DOHH2 (cell line): ENCODE results near the gene TCHP.

ENCODE experiments used
- H3F3A ChIP-seq: fragments of 200-600 bp; sonication (generic), shearing (Covaris generic); 2 replicates; pipeline ENCODE4 v1.6.0; 2016; ENCODE audit warnings: antibody characterized with exemption, mild to moderate bottlenecking; ENCODE audit not compliant: control insufficient read depth, insufficient read depth
- H3K27ac ChIP-seq: fragments of 200-600 bp; sonication (generic); 2 replicates; pipeline ENCODE4 v1.5.1; 2014; ENCODE audit warnings: low read depth, mild to moderate bottlenecking, low read length, moderate library complexity
- H3K27me3 ChIP-seq: fragments of 200-600 bp; sonication (generic); 2 replicates; pipeline ENCODE4 v1.6.1; 2014; ENCODE audit warnings: mild to moderate bottlenecking, low read length, mixed read lengths; ENCODE audit not compliant: control insufficient read depth
- H3K36me3 ChIP-seq: fragments of 200-600 bp; sonication (generic); 2 replicates; pipeline ENCODE4 v1.6.1; 2014; ENCODE audit warnings: mild to moderate bottlenecking, low read length, moderate library complexity, mixed read lengths; ENCODE audit not compliant: control insufficient read depth
- H3K4me1 ChIP-seq: fragments of 200-600 bp; sonication (generic); 2 replicates; pipeline ENCODE4 v1.6.1; 2014; ENCODE audit warnings: mild to moderate bottlenecking, low read length, mixed read lengths; ENCODE audit not compliant: control insufficient read depth
- H3K4me2 ChIP-seq: fragments of 200-600 bp; sonication (generic); 2 replicates; pipeline ENCODE4 v1.6.0; 2014; ENCODE audit warnings: mild to moderate bottlenecking, low read length, moderate library complexity
- H3K4me3 ChIP-seq: fragments of 200-600 bp; sonication (generic); 2 replicates; pipeline ENCODE4 v1.5.1; 2014; ENCODE audit warnings: mild to moderate bottlenecking, low read length, mixed read lengths
- H3K79me2 ChIP-seq: fragments of 200-600 bp; sonication (generic); 2 replicates; pipeline ENCODE4 v1.6.1; 2014; ENCODE audit warnings: mild to moderate bottlenecking, low read length, mixed read lengths; ENCODE audit not compliant: control insufficient read depth
- H3K9me2 ChIP-seq: fragments of 200-600 bp; sonication (generic); replicated peaks from 2 replicates; pipeline ENCODE4 v1.6.1; 2014; ENCODE audit warnings: mild to moderate bottlenecking, low read length, mixed read lengths; ENCODE audit not compliant: control insufficient read depth
- H3K9me3 ChIP-seq: fragments of 200-600 bp; sonication (generic); 2 replicates; pipeline ENCODE4 v1.6.1; 2014; ENCODE audit warnings: antibody characterized with exemption, low read length, mixed read lengths; ENCODE audit not compliant: control insufficient read depth, insufficient read depth
- H4K20me1 ChIP-seq: fragments of 200-600 bp; sonication (generic); 2 replicates; pipeline ENCODE4 v1.6.0; 2014; ENCODE audit warnings: low read depth, mild to moderate bottlenecking, antibody characterized with exemption, low read length, moderate library complexity; ENCODE audit not compliant: control insufficient read depth, insufficient read depth
- CTCF ChIP-seq: fragments of 200-600 bp; sonication (generic); IDR thresholded peaks from one replicate; pipeline ENCODE4 v1.5.1; 2014; ENCODE audit warnings: antibody characterized with exemption, mild to moderate bottlenecking, low read depth, low read length; ENCODE audit not compliant: poor library complexity, severe bottlenecking
- EZH2phosphoT487 ChIP-seq: fragments of 200-600 bp; sonication (generic); IDR thresholded peaks from 2 replicates; pipeline ENCODE4 v1.6.1; 2017; ENCODE audit warnings: borderline replicate concordance, mild to moderate bottlenecking, antibody characterized with exemption, low read length, moderate library complexity, mixed read lengths

TCHP gene

GRCh38 chr12:109966546-109966945, 66.5 kb downstream of the TCHP start:
- Histone ChIP-seq H3K4me2 (no peak overlapping the region), H3K27ac (no peak overlapping the region), H3F3A (no peaks in the 10 kb centered on the region; the same call in 1 of the 2 replicates), H4K20me1 (no peaks in the 10 kb centered on the region), H3K9me2 (no peaks in the 10 kb centered on the region), H3K36me3 (peaks cover 79% of the 10 kb centered on the region), H3K4me3 (no peak overlapping the region), H3K4me1 (no peaks in the 10 kb centered on the region), H3K27me3 (no peaks in the 10 kb centered on the region), H3K79me2 (no peaks in the 10 kb centered on the region), H3K9me3 (no peaks in the 10 kb centered on the region)
- no peak for TF ChIP-seq CTCF
- TF ChIP-seq EZH2phosphoT487 = no peak

GRCh38 chr12:109967383-109968031, 67.4 kb downstream of the TCHP start:
- Histone ChIP-seq H3K4me3 (no peak overlapping the region), H3K4me1 (no peaks in the 10 kb centered on the region), H4K20me1 (no peaks in the 10 kb centered on the region), H3K4me2 (no peak overlapping the region), H3K36me3 (peaks cover 75% of the 10 kb centered on the region), H3K27ac (no peak overlapping the region), H3K9me2 (no peaks in the 10 kb centered on the region), H3K27me3 (no peaks in the 10 kb centered on the region), H3K79me2 (no peaks in the 10 kb centered on the region), H3F3A (no peaks in the 10 kb centered on the region; the same call in 1 of the 2 replicates), H3K9me3 (no peaks in the 10 kb centered on the region)
- TF ChIP-seq CTCF (no peak), EZH2phosphoT487 (no peak)
